HEK293 (cell line): ENCODE data around the gene P2RY4.

Source experiments
- ATF2 ChIP-seq: fragments of 450-650 bp; formaldehyde crosslinking; IDR thresholded peaks from 2 replicates; pipeline ENCODE4 v1.5.1; 2016; ENCODE audit warnings: missing biosample characterization, missing genetic modification characterization, low read depth
- CTCF ChIP-seq: fragments of 450-650 bp; formaldehyde crosslinking; IDR thresholded peaks from 2 replicates; pipeline ENCODE4 v1.5.1; 2016; ENCODE audit warnings: missing biosample characterization, missing genetic modification characterization
- MZF1 ChIP-seq: fragments of 450-650 bp; formaldehyde crosslinking; IDR thresholded peaks from 2 replicates; pipeline ENCODE4 v1.5.1; 2017; ENCODE audit warnings: missing biosample characterization, missing genetic modification characterization, borderline replicate concordance
- ZNF23 ChIP-seq: fragments of 450-650 bp; formaldehyde crosslinking; IDR thresholded peaks from 2 replicates; pipeline ENCODE4 v1.5.1; 2016; ENCODE audit warnings: missing biosample characterization, missing genetic modification characterization, borderline replicate concordance
- ZNF274 ChIP-seq, 2 experiments: fragments of 200-500 bp in 1 of 2; fragments of 450-650 bp in 1 of 2; sonication (Bioruptor generic) in 1 of 2; formaldehyde crosslinking in 1 of 2; IDR thresholded peaks; 2 replicates each; pipeline versions ENCODE4 v1.5.1 to v1.6.1; 2014 to 2016; ENCODE audit warnings: borderline replicate concordance in 1 of 2, inconsistent platforms in 1 of 2, low read length in 1 of 2, missing biosample characterization in 1 of 2, missing genetic modification characterization in 1 of 2
- ZNF324 ChIP-seq: fragments of 450-650 bp; formaldehyde crosslinking; IDR thresholded peaks from 2 replicates; pipeline ENCODE4 v1.5.1; 2016; ENCODE audit warnings: missing biosample characterization, missing genetic modification characterization
- ZNF398 ChIP-seq: fragments of 450-650 bp; formaldehyde crosslinking; IDR thresholded peaks from 2 replicates; pipeline ENCODE4 v1.5.1; 2017; ENCODE audit warnings: missing biosample characterization, missing genetic modification characterization
- ZNF423 ChIP-seq: fragments of 450-650 bp; formaldehyde crosslinking; IDR thresholded peaks from 2 replicates; pipeline ENCODE4 v1.5.1; 2016; ENCODE audit warnings: missing biosample characterization, missing genetic modification characterization
- ZNF501 ChIP-seq: fragments of 450-650 bp; formaldehyde crosslinking; IDR thresholded peaks from 2 replicates; pipeline ENCODE4 v1.5.1; 2016; ENCODE audit warnings: missing biosample characterization, missing genetic modification characterization
- ZNF521 ChIP-seq: fragments of 450-650 bp; formaldehyde crosslinking; IDR thresholded peaks from 2 replicates; pipeline ENCODE4 v1.5.1; 2017; ENCODE audit warnings: missing biosample characterization, mild to moderate bottlenecking, missing genetic modification characterization
- ZNF558 ChIP-seq: fragments of 450-650 bp; formaldehyde crosslinking; IDR thresholded peaks from 2 replicates; pipeline ENCODE4 v1.5.1; 2016; ENCODE audit warnings: missing biosample characterization, missing genetic modification characterization
- ZNF660 ChIP-seq: fragments of 450-650 bp; IDR thresholded peaks from 2 replicates; pipeline ENCODE4 v1.5.1; 2018; ENCODE audit warnings: missing biosample characterization, mild to moderate bottlenecking, missing genetic modification characterization
- ZNF768 ChIP-seq: fragments of 450-650 bp; formaldehyde crosslinking; IDR thresholded peaks from 2 replicates; pipeline ENCODE4 v1.5.1; 2018; ENCODE audit warnings: missing biosample characterization, mild to moderate bottlenecking, missing genetic modification characterization
- ZNF785 ChIP-seq: fragments of 450-650 bp; formaldehyde crosslinking; IDR thresholded peaks from 2 replicates; pipeline ENCODE4 v1.5.1; 2016; ENCODE audit warnings: missing biosample characterization, missing genetic modification characterization

DNA sequence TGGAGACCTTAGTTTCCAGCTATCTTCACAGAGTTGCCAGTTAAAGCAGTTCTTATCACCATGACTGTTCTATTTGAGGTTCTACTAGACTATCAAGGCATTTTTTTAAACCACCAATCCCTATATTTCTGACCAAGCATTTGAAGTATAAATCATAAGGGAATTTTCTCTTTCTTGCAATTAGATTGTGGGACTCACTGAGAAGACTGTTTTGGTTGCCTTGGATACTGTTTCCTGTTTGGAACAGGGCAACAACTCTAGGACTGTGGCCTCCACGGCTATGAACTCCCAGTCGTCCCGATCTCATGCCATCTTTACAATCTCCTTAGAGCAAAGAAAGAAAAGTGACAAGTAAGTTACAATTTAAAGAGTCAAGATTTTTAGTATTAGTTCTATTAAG lies 41.7 kb upstream of the P2RY4 start:
- TF ChIP-seq CTCF (tag by site-specific recombination) (no peak), ZNF423 (tag by site-specific recombination) (no peak), ZNF785 (tag by site-specific recombination) (no peak), ATF2 (tag by site-specific recombination) (no peak), ZNF521 (tag by site-specific recombination) (no peak), ZNF23 (no peak), ZNF324 (tag by site-specific recombination) (no peak), ZNF558 (tag by site-specific recombination) (no peak), ZNF398 (tag by site-specific recombination) (no peak), ZNF274 (IDR thresholded peaks at IDR 0.05; ENCODE audit: low read length) (no peak), ZNF274 (tag by site-specific recombination; IDR thresholded peaks at IDR 0.05; ENCODE audit: borderline replicate concordance) (no peak), ZNF501 (tag by site-specific recombination) (no peak), ZNF768 (no peak), ZNF660 (tag by site-specific recombination) (no peak), MZF1 (tag by site-specific recombination) (no peak)
